AG08396 (cell line): ENCODE measurements around the gene RAD51B.
A peak's percentile ranks its signal among the peaks of the same experiment; 100 is the strongest.

Source experiments
- DNase-seq: peaks from one replicate; pipeline ENCODE4 v3.0.0; 2012; ENCODE audit warnings: low spot score, mixed read lengths

RAD51B gene

GRCh38 chr14:68594737-68595380 is 775.3 kb downstream of the RAD51B start:
- no peak for DNase-seq

GRCh38 chr14:68596211-68596610 is 776.6 kb downstream of the RAD51B start:
- no peak for DNase-seq

- DNase-seq: no peak
Measured at GRCh38 chr14:68596701-68597100, 777.1 kb downstream of the RAD51B start.

- no peak for DNase-seq
Measured at GRCh38 chr14:68598089-68598488, 778.5 kb downstream of the RAD51B start.

GRCh38 chr14:68598621-68599447 is 779.3 kb downstream of the RAD51B start:
- peak; percentile 77 for DNase-seq

GRCh38 chr14:68599896-68600610 is 780.5 kb downstream of the RAD51B start:
- DNase-seq: no peak

GRCh38 chr14:68602507-68602906 is 782.9 kb downstream of the RAD51B start:
- DNase-seq: no peak

- no peak for DNase-seq
Measured at GRCh38 chr14:68603533-68604360, 784.2 kb downstream of the RAD51B start.

- no peak for DNase-seq
Measured at GRCh38 chr14:68604361-68604730, 784.8 kb downstream of the RAD51B start.

GRCh38 chr14:68604822-68605221 is 785.2 kb downstream of the RAD51B start:
- DNase-seq: no peak

GRCh38 chr14:68606176-68606575 is 786.6 kb downstream of the RAD51B start:
- DNase-seq: no peak

- DNase-seq: no peak
Measured at GRCh38 chr14:68606644-68607043, 787.1 kb downstream of the RAD51B start.

- DNase-seq: no peak
Measured at GRCh38 chr14:68607081-68607866, 787.7 kb downstream of the RAD51B start.

- no peak for DNase-seq
Measured at GRCh38 chr14:68607867-68608573, 788.4 kb downstream of the RAD51B start.

GRCh38 chr14:68608574-68608962 is 789.0 kb downstream of the RAD51B start:
- no peak for DNase-seq

- no peak for DNase-seq
Measured at GRCh38 chr14:68609012-68609411, 789.4 kb downstream of the RAD51B start.

GRCh38 chr14:68610251-68610793 is 790.7 kb downstream of the RAD51B start:
- DNase-seq: no peak

GRCh38 chr14:68611599-68611998 is 792.0 kb downstream of the RAD51B start:
- no peak for DNase-seq

GRCh38 chr14:68612049-68612448 is 792.5 kb downstream of the RAD51B start:
- no peak for DNase-seq

GRCh38 chr14:68616221-68616902 is 796.8 kb downstream of the RAD51B start:
- no peak for DNase-seq
